NCI-H446 (cell line): ENCODE data around the gene PALLD.

Experiments used
- DNase-seq, 2 experiments: peaks; one replicate each; lab custom pipeline; 2025; lab: John Stamatoyannopoulos, UW

The PALLD gene

GRCh38 chr4:168876106-168876505 lies 379.3 kb downstream of the PALLD start:
- DNase-seq = no peak

- no peak for DNase-seq
Measured at GRCh38 chr4:168877511-168878491, 380.9 kb downstream of the PALLD start.

- DNase-seq = no peak
Measured at GRCh38 chr4:168878623-168879022, 381.8 kb downstream of the PALLD start.

- no peak for DNase-seq
Measured at GRCh38 chr4:168879188-168879587, 382.3 kb downstream of the PALLD start.

- DNase-seq = no peak
Measured at GRCh38 chr4:168880072-168880675, 383.3 kb downstream of the PALLD start.

GRCh38 chr4:168880811-168881595 lies 384.2 kb downstream of the PALLD start:
- no peak for DNase-seq

- DNase-seq = no peak
Measured at GRCh38 chr4:168881781-168882420, 385.0 kb downstream of the PALLD start.

GRCh38 chr4:168882650-168883233 lies 385.9 kb downstream of the PALLD start:
- no peak for DNase-seq

- no peak for DNase-seq
Measured at GRCh38 chr4:168883513-168883912, 386.7 kb downstream of the PALLD start.

- no peak for DNase-seq
Measured at GRCh38 chr4:168884251-168885124, 387.6 kb downstream of the PALLD start.

GRCh38 chr4:168885400-168885799 lies 388.5 kb downstream of the PALLD start:
- DNase-seq = no peak

- DNase-seq = no peak
Measured at GRCh38 chr4:168886351-168886750, 389.5 kb downstream of the PALLD start.

- no peak for DNase-seq
Measured at GRCh38 chr4:168887809-168888208, 391.0 kb downstream of the PALLD start.

- DNase-seq = no peak
Measured at GRCh38 chr4:168888715-168889215, 391.9 kb downstream of the PALLD start.

- DNase-seq = no peak
Measured at GRCh38 chr4:168891086-168891485, 394.2 kb downstream of the PALLD start.

GRCh38 chr4:168891688-168892087 lies 394.8 kb downstream of the PALLD start:
- DNase-seq = no peak

- no peak for DNase-seq
Measured at GRCh38 chr4:168892475-168892874, 395.6 kb downstream of the PALLD start.

- DNase-seq = no peak
Measured at GRCh38 chr4:168893205-168893604, 396.4 kb downstream of the PALLD start.

- DNase-seq = no peak
Measured at GRCh38 chr4:168893807-168894206, 397.0 kb downstream of the PALLD start.

GRCh38 chr4:168900080-168900479 lies 403.2 kb downstream of the PALLD start:
- no peak for DNase-seq
